ENCODE data around the gene LRSAM1. TPM values are rescaled to one million over a fixed set of nuclear protein-coding genes. Genes with fewer than 3 reads are reported as not detected.

The LRSAM1 gene
- total and polyA plus RNA-seq, 11 donors = 21.9 to 42.2 (median 31.6) TPM

DNA sequence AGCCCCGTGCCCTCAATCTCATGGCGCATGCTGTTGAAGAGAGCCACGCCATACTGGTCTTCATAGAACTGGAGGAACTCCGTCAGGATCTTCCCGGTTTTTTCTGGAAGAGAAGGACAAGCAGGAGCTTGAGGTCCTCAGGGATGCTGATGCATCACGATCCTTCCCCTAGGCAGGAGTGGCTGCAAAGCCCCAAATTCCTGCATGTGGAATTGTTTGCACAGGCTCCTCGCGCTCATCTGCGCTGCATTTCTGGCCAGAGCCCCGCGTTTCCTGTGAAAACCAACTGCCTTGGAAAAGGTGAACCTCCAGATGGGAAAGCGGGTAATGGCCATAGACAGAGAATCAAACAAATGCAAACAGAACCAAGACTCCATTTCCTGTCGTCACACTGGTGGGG lies 80.4 kb downstream of the LRSAM1 start:
- no peaks in the 10 kb centered on the region for H3K27me3 ChIP-seq
- no peak overlapping the region for H3K4me3 ChIP-seq
- 74 to 82% (median 75%) methylated on average over 13 of the region's 13 CpGs for WGBS, 4 donors
- no peak overlapping the region for H3K27ac ChIP-seq
- H3K36me3 ChIP-seq = peaks cover 0 to 42% (median 3%) of the 10 kb centered on the region in 9 donors
- DNase-seq (peak in 1 of 5 donors; percentile 17), ATAC-seq (no peak)
- intact Hi-C loops (cut with DNase I) = no loop called here
- TF ChIP-seq, protein P1, sequence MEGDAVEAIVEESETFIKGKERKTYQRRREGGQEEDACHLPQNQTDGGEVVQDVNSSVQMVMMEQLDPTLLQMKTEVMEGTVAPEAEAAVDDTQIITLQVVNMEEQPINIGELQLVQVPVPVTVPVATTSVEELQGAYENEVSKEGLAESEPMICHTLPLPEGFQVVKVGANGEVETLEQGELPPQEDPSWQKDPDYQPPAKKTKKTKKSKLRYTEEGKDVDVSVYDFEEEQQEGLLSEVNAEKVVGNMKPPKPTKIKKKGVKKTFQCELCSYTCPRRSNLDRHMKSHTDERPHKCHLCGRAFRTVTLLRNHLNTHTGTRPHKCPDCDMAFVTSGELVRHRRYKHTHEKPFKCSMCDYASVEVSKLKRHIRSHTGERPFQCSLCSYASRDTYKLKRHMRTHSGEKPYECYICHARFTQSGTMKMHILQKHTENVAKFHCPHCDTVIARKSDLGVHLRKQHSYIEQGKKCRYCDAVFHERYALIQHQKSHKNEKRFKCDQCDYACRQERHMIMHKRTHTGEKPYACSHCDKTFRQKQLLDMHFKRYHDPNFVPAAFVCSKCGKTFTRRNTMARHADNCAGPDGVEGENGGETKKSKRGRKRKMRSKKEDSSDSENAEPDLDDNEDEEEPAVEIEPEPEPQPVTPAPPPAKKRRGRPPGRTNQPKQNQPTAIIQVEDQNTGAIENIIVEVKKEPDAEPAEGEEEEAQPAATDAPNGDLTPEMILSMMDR (IDR thresholded peaks at IDR 0.05) = no peak
- TF ChIP-seq POLR2A (IDR thresholded peaks at IDR 0.05) = no peak
- no peaks in the 10 kb centered on the region for H3K9me3 ChIP-seq
- H3K4me1 ChIP-seq = peaks cover 3 to 69% (median 46%) of the 10 kb centered on the region in 12 donors

DNA sequence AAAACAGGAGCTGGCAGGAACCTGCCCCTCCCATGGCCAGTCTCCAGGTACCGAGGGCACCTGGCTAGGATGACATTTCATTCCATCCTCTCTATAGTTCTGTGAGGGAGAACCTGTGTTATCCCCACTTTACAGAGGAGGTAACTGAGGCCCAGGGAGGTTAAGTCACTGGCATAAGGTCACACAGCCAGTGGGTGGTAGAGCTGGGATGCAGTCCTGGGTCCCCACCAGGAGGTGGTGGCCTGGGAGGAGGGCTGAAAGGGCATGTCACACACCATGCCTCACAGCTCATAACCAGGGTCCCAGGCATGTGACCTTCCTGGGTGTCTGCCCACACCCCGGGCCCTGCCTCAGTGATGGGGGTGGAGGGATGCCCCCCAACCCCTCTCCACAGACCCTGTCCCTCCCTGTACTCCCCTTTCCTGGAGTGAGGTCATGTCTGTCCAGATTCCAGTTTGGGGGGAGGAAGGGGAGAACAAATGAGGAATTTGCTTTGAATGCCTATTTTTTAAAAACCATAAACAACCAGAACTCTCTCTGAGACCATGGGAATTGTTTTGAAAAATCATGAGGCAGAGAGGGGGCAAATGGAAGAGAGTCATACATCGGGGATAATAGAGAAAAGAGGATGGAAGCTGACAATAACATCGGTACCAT lies 83.1 kb downstream of the LRSAM1 start:
- intact Hi-C loops (cut with DNase I) = no loop called here
- TF ChIP-seq, protein P1 (IDR thresholded peaks at IDR 0.05) = no peak
- no peak for TF ChIP-seq POLR2A (IDR thresholded peaks at IDR 0.05)
- Histone ChIP-seq H3K4me3 (no peak overlapping the region), H3K36me3 (peaks cover 0 to 36% (median 0%) of the 10 kb centered on the region in 9 donors), H3K27me3 (no peaks in the 10 kb centered on the region), H3K27ac (peak overlapping the region in 3 of 12 donors; percentile 5 to 24 (median 23)), H3K9me3 (no peaks in the 10 kb centered on the region), H3K4me1 (peaks cover 0 to 61% (median 35%) of the 10 kb centered on the region in 12 donors)
- no peak for DNase-seq
- ATAC-seq = no peak
- 78 to 84% (median 80%) methylated on average over 3 to 4 of the region's 4 CpGs for WGBS, 4 donors

DNA sequence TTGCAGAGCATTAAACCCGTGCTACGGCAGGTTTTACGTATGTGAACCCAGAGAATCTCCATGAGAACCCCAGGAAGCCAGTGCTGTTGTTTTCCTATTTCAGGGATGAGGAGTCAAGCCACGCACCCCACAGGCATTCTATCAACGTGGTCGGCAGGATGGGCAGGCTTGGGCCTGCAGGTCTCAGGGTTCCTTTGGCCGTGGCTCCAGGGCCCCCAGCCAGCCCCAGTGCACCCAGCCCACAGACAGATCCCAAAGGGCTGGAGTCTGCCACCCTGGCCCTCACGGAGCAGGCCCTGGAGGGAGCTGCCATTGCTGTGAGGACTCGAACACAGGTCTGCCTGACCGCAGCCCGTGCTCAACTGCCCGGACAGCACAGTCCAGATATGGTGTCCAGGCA lies 83.6 kb downstream of the LRSAM1 start:
- Histone ChIP-seq H3K4me1 (peaks cover 0 to 61% (median 36%) of the 10 kb centered on the region in 12 donors), H3K9me3 (no peaks in the 10 kb centered on the region), H3K4me3 (no peak overlapping the region), H3K36me3 (peaks cover 0 to 33% (median 0%) of the 10 kb centered on the region in 9 donors), H3K27ac (peak overlapping the region in 6 of 12 donors; percentile 6 to 80 (median 38)), H3K27me3 (no peaks in the 10 kb centered on the region)
- peak in 1 of 5 donors; percentile 15 for DNase-seq
- TF ChIP-seq, protein P1 (IDR thresholded peaks at IDR 0.05) = no peak
- no peak for TF ChIP-seq POLR2A (IDR thresholded peaks at IDR 0.05)
- intact Hi-C loops (cut with DNase I) = loop anchor here in 1 of 10 donors (5.0 kb wide), 1 partner anchor 33 kb away; no protein-coding TSS in a partner anchor
- ATAC-seq = no peak
- WGBS, 4 donors = 65 to 87% (median 73%) methylated on average over 10 to 12 of the region's 12 CpGs

DNA sequence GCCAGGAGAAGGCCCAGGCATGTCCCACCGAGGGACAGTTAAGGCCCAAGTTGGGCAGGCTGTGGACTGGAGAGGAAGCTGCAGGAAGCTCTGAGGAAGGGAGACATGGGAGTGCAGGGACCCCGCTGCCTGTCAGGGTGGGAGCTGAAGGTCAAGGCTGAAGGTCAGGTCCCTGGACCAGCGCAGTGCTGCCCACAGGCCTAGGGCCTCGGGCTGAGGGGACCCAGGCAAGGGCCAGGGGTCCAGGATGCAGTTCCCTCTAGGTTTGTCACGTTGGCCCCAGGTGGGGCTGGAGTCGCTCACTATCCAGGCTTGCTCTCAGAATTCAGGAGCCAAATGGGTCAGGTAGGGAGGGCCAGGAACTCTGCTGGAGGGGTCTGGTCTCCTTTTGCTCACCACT lies 84.1 kb downstream of the LRSAM1 start:
- no peak overlapping the region for H3K4me3 ChIP-seq
- DNase-seq (no peak), ATAC-seq (no peak)
- peaks cover 0 to 61% (median 35%) of the 10 kb centered on the region in 12 donors for H3K4me1 ChIP-seq
- TF ChIP-seq, protein P1 (IDR thresholded peaks at IDR 0.05) = no peak
- peaks cover 0 to 28% (median 0%) of the 10 kb centered on the region in 9 donors for H3K36me3 ChIP-seq
- H3K9me3 ChIP-seq = no peaks in the 10 kb centered on the region
- 75 to 83% (median 77%) methylated on average over 5 to 6 of the region's 6 CpGs for WGBS, 4 donors
- H3K27me3 ChIP-seq = no peaks in the 10 kb centered on the region
- intact Hi-C loops (cut with DNase I) = loop anchor here in 1 of 10 donors (5.0 kb wide), 1 partner anchor 33 kb away; no protein-coding TSS in a partner anchor
- H3K27ac ChIP-seq = peak overlapping the region in 6 of 12 donors; percentile 6 to 80 (median 38)
